AG08396 (cell line): ENCODE results near the gene BNIP1.
"Not testable (repeated sequence)": the region's sequence is repeated elsewhere in the genome, so short reads cannot be mapped to it uniquely, and the experiment has no call there.

Experiments
- DNase-seq: peaks from one replicate; pipeline ENCODE4 v3.0.0; 2012; ENCODE audit warnings: low spot score, mixed read lengths

The BNIP1 gene, protein sequence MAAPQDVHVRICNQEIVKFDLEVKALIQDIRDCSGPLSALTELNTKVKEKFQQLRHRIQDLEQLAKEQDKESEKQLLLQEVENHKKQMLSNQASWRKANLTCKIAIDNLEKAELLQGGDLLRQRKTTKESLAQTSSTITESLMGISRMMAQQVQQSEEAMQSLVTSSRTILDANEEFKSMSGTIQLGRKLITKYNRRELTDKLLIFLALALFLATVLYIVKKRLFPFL

GRCh38 chr5:173144200-173145176 is at the start of gene BNIP1:
BNIP1 (plus strand) TSS chr5:173144531; CDS start chr5:173144546, 15 bp downstream.
- DNase-seq = peak; percentile 95

- DNase-seq = no peak
These were observed 45.5 kb upstream of the BNIP1 start for GRCh38 chr5:173098787-173099186.

DNA sequence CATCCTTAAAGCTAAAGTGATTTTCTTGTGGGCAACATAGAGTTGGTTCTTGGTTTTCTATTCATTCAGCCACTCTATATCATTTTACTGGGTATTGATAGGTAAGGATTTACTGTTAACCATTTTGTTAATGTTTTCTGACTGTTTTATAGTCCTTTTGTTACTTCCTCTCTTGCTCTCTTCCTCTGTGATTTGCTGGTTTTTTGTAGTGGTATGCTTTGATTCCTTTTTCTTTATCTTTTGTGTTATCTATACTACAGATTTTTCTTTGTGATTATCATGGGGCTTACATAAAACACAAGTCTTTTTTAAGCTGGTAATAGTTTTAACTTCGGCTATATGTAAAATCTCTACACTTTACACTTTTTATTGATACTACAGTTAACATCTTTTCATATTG is 44.9 kb upstream of the BNIP1 start:
- DNase-seq = no peak

DNA sequence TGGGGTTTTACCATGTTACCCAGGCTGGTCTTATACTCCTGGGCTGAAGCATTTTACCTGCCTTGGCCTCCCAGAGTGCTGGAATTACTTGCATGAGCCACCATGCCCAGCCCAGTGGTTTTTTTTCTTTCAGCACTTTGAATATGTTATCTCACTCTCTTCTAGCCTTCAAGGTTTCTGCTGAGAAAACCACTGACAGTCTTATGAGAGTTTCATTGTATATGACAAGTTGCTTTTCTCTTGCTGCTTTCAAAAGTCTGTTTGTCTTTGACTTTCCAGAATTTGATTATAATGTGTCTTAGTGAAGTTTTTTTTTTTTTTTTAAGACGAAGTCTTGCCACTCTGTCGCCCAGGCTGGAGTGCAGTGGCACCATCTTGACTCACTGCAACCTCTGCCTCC is 43.1 kb upstream of the BNIP1 start:
- DNase-seq = no peak

DNA sequence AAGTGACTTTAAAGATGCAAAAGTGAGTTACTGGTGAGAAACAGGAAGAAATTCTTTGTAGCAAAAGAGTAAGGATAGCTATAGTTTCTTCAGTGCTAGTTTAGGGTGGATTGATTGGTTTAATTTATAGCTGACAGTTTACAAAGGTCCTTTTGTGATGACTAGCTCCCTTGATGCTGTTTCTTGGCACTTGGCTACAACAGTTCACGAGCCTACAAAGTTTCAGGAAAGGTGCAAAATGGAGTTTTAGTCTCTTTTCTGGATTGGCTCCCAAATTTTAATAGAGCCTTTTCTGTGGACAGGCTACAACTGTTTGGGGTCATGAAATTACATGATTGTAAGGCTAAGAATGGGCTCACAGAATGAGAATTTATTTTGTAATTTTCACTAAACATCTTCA is 40.9 kb upstream of the BNIP1 start:
- no peak for DNase-seq

DNA sequence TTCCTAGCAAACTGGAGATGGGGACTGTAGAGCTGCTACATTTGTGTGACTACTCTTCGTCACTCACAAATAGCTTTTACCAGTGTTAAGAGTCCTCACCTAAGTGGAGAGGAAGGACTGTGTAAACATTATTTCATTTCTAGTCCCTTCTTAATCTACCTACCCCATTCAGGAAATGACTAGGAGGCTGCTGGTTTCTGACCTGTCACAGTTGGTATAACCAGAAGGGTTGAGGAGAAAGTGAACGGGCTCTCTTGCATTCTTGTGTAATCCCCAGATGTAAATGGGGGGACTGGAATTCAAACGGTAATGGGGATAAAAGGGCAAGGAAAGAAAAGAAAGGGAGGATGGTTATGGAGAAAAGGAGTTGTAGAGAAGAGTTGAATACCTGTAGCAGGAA is 35.4 kb upstream of the BNIP1 start:
- no peak for DNase-seq

DNA sequence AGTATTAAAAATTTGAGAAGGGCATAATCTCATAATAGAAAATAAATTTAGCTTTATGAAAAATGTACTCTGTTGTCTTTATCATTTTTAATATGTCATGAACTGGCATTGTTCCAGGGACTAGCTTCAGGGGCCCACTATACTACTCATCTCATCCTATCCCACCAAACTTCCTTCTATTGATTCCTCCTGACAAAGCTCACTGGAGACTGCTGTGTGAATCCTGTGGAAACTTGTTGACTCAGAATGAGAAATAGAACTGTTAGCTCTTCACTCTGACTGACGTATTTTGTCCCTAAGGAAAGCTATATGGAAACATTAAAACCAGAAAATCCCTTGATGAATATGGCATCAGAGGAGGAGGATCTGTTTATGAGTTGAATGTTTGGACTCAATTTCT is 29.8 kb upstream of the BNIP1 start:
- no peak for DNase-seq

DNA sequence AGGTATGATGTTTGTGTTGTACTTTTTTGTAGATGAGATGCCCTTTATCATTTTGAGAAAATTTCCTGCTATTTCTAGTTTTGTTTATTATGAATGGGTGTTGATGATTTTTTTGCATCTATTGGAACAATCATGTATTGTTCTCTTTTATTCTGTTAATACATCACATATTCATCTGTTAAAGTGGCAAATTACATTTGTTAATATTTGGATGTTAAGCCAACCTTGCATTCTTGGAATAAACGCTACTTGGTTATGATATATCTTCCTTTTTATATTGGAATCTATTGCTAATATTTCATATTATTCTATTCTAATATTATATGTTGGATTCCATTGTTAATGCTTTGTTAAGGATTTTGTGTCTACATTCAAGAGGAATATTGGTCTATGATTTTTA is 24.6 kb upstream of the BNIP1 start:
- DNase-seq = no peak

- peak; percentile 45 for DNase-seq
These were observed 20.9 kb upstream of the BNIP1 start for GRCh38 chr5:173123416-173123815.

DNA sequence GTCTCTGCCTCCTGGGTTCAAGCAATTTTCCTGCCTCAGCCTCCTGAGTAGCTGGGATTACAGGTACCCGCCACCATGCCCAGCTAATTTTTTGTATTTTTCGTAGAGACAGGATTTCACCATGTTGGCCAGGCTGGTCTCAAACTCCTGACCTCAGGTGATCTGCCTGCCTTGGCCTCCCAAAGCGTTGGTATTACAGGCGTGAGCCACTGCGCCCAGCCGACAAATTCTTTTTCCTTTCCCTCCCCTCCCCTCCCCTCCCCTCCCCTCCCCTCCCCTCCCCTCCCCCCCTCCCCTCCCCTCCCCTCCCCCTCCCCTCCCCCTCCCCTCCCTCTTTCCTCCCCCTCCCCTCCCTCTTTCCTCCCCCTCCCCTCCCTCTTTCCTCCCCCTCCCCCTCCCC is 12.2 kb upstream of the BNIP1 start:
- DNase-seq = not testable (repeated sequence)

DNA sequence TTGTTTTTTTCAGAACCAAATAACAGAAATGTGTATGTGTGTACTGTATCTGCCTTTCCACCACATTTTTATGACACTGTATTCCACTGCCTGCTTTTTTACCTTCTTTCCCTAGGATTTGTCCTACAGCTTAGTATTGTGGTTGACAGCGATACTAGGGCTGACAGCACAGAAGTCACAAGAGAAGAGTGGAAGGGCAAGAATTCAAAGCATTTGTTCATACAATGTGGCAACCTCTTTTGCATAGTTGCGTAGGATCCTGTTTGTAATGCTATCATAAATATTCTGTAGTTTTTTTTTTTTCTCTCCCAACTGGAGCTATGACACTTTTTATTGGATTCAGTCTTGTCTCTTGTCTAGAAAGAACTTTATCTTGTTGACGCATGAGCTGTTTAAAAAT is 5.6 kb upstream of the BNIP1 start:
- no peak for DNase-seq

- no peak for DNase-seq
These were observed 4.7 kb upstream of the BNIP1 start for GRCh38 chr5:173139631-173140030.

DNA sequence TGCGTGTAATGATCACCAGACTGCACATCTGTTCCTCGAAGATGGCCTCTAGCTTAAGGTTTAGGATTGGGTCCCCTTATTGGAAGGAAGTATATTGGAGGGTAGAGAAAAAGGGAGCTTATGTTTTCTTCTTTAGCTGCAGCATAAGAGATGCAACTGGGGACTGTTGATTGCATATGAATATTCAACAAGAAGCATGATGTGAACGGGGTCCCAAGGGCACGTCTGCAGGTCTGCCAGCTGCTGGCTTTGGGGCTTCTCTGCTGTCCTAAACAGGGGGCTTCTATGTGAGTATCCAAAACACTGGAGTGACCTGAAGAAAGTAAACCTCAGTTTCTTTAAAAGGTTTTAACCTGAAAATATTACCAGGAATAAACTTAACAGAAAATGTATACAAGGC is 3.6 kb upstream of the BNIP1 start:
- no peak for DNase-seq

DNA sequence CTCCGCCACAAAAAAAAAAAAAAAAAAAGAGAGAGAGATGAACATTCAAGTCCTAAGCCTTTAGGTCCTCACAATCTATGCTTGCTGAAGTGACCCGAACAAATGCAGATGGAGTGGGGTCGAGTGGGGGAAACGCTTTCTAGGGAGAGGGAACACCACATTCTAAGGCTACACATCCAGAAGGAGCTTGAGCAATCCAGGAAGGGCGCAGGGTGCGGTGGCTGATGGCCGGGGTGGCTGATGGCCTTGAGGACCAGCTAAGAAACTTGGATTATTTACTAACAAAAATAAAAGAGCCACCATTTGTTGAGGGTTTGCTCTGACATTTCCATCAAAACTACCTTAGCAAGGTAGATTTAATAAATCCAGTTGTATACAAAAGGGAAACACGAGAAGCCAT is 764 bp upstream of the BNIP1 start:
- no peak for DNase-seq

DNA sequence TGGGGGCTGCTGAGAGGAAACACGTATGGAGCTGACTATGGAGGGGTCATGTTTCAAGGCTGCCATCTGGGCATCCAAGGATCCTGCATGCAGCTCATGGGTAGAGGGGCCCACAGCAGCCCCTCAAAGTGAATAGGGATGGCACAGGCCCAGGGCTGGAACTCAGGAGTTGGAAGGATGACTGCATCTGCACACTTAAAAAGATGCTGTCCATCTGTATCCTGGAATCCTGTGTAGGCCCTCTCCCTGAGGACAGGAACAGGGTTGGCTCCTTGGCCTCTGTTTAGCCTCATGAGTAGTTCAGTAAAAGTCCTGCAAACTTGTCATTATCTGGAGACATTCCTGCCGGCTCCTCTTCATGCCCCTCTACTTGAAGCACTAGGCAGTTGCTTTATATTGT is 4.0 kb downstream of the BNIP1 start:
- DNase-seq = no peak

GRCh38 chr5:173152547-173152946 is 8.2 kb downstream of the BNIP1 start:
- no peak for DNase-seq

DNA sequence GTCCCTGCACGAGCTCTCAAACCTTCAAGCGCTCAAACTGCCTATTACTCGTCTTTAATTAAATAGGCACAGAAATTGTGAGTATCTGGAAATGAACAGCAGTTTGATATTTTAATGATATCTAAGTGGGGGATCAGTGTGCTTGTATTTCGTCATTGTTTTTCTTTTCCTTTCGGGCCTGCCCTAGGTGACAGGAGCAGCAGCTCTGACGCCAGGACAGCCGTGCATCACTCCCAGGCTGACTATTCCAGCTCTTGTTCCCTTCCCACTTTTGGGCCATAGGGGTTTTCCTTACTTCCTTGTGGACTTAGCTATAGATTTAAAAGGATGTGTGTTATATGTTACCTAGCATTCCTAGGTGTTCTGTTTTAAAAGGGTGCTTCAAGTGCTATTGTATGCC is 9.5 kb downstream of the BNIP1 start:
- no peak for DNase-seq

GRCh38 chr5:173154619-173155018 is 10.3 kb downstream of the BNIP1 start:
- not testable (repeated sequence) for DNase-seq

DNA sequence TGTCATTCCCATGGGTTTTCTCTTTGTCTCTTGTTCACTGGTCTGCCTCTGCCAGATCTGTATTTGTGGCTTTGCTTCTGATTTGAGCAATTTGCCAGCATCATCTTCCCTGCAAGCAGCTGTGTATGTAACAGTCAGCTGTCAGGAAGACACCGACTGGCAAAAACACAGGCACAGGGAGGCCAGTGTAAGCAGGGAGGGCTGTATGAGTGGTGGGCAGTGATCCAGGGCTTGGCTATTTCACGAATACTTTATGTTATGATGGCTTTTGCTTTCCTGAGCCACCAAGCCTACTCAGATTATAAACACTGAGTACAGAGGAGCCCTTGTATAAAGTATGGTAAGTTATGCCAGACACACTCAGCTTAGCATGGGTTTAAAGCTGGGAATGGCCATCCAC is 11.6 kb downstream of the BNIP1 start:
- DNase-seq = no peak

- DNase-seq = no peak
These were observed 14.0 kb downstream of the BNIP1 start for GRCh38 chr5:173158366-173158765.

GRCh38 chr5:173159256-173159655 is 14.9 kb downstream of the BNIP1 start:
- DNase-seq = no peak

GRCh38 chr5:173161148-173161547 is 16.8 kb downstream of the BNIP1 start:
- DNase-seq = no peak

GRCh38 chr5:173163219-173163618 is 18.9 kb downstream of the BNIP1 start:
- no peak for DNase-seq
